Endothelial cell of umbilical vein (primary cell): ENCODE data around the gene PRDM16. TPM values are rescaled to one million over a fixed set of nuclear protein-coding genes. Genes with fewer than 3 reads are reported as not detected.

Experiments
- BruUV-seq: library from RNA; stranded (reverse); fragments of 400-500 nt; replicated peaks from 2 replicates; lab custom pipeline; 2021; lab: Mats Ljungman, UMichigan
- CTCF ChIA-PET: fragments of 300-600, 350-600 bp; sonication (Branson Sonifier 250); formaldehyde crosslinking; loops from one replicate; lab custom pipeline; 2021; ENCODE audit warnings: antibody characterized with exemption, inconsistent platforms; lab: Charles Lee
- POLR2A ChIA-PET: fragments of 300-600, 350-600 bp; sonication (Branson Sonifier 250); formaldehyde crosslinking; loops from one replicate; lab custom pipeline; 2021; ENCODE audit warnings: antibody characterized with exemption, inconsistent platforms; lab: Charles Lee
- DNase-seq: peaks from one replicate; pipeline ENCODE4 v3.0.0-alpha.2; 2011; ENCODE audit warnings: low read depth, low spot score
- FAIRE-seq: peaks from 2 replicates; lab custom pipeline; 2011; peaks lifted over from hg19 to GRCh38; lab: Jason Lieb, UNC
- H2AFZ ChIP-seq: 2 replicates; pipeline ENCODE4 v1.6.0; 2012; ENCODE audit warnings: low read depth, low read length, control low read depth, inconsistent platforms
- H3K27ac ChIP-seq: 2 replicates; pipeline ENCODE4 v1.5.1; 2011; ENCODE audit warnings: low read depth, mild to moderate bottlenecking, control low read depth, low read length, moderate library complexity; ENCODE audit not compliant: insufficient read depth
- H3K27me3 ChIP-seq, 2 experiments: 2 replicates each; pipeline versions ENCODE4 v1.6.0 to v1.6.1; 2011; ENCODE audit warnings: low read length in 2 of 2, mixed read lengths in 1 of 2; ENCODE audit not compliant: control insufficient read depth in 2 of 2, insufficient read depth in 2 of 2
- H3K36me3 ChIP-seq, 2 experiments: 2 replicates in 1 of 2; 3 replicates in 1 of 2; pipeline ENCODE4 v1.5.1; 2011; ENCODE audit warnings: low read length in 2 of 2, mild to moderate bottlenecking in 1 of 2, moderate library complexity in 1 of 2; ENCODE audit not compliant: control insufficient read depth in 2 of 2, insufficient read depth in 2 of 2; ENCODE audit errors: extremely low read depth in 1 of 2
- H3K4me1 ChIP-seq: 3 replicates; pipeline ENCODE4 v1.5.1; 2011; ENCODE audit warnings: mild to moderate bottlenecking, low read length; ENCODE audit not compliant: control insufficient read depth, insufficient read depth; ENCODE audit errors: extremely low read depth
- H3K4me2 ChIP-seq: 2 replicates; pipeline ENCODE4 v1.6.1; 2011; ENCODE audit warnings: low read length, control low read depth, mixed read lengths; ENCODE audit not compliant: insufficient read depth
- H3K4me3 ChIP-seq, 3 experiments: fragments of 200-600 bp in 1 of 3; sonication (generic), shearing (Covaris generic) in 1 of 3; replicated peaks in 1 of 3; 2 replicates each; pipeline ENCODE4 v1.5.1; 2011 to 2016; ENCODE audit warnings: control low read depth in 3 of 3, low read length in 3 of 3, mild to moderate bottlenecking in 2 of 3, inconsistent platforms in 1 of 3, low read depth in 1 of 3, moderate library complexity in 1 of 3; ENCODE audit not compliant: insufficient read depth in 1 of 3
- H3K79me2 ChIP-seq: 2 replicates; pipeline ENCODE4 v1.6.0; 2012; ENCODE audit warnings: low read length, inconsistent platforms; ENCODE audit not compliant: control insufficient read depth, insufficient read depth
- H3K9ac ChIP-seq: replicated peaks from 2 replicates; pipeline ENCODE3; 2011; ENCODE audit warnings: low read length, control low read depth; ENCODE audit not compliant: insufficient read depth; ENCODE audit errors: extremely low read depth
- H3K9me1 ChIP-seq: replicated peaks from 3 replicates; pipeline ENCODE4 v1.6.0; 2011; ENCODE audit warnings: mild to moderate bottlenecking, low read length; ENCODE audit not compliant: control insufficient read depth, insufficient read depth; ENCODE audit errors: extremely low read depth
- H3K9me3 ChIP-seq: replicated peaks from 2 replicates; pipeline ENCODE4 v1.5.1; 2012; ENCODE audit warnings: low read length, inconsistent platforms; ENCODE audit not compliant: control insufficient read depth, insufficient read depth
- H4K20me1 ChIP-seq: replicated peaks from 2 replicates; pipeline ENCODE3; 2011; ENCODE audit warnings: mild to moderate bottlenecking, low read length; ENCODE audit not compliant: control insufficient read depth, insufficient read depth; ENCODE audit errors: extremely low read depth
- EZH2 ChIP-seq: IDR thresholded peaks from 2 replicates; pipeline ENCODE4 v1.6.1; 2012; ENCODE audit warnings: borderline replicate concordance, low read depth, mild to moderate bottlenecking, moderate library complexity, low read length, inconsistent platforms; ENCODE audit not compliant: severe bottlenecking
- FOS ChIP-seq: IDR thresholded peaks from 2 replicates; pipeline ENCODE4 v1.6.1; 2011; ENCODE audit warnings: mild to moderate bottlenecking, low read length, moderate library complexity, borderline replicate concordance; ENCODE audit not compliant: insufficient read depth
- GATA2 ChIP-seq: IDR thresholded peaks from 2 replicates; pipeline ENCODE4 v1.7.0; 2011; ENCODE audit warnings: low read depth, mild to moderate bottlenecking, moderate library complexity, mixed read lengths, low read length; ENCODE audit not compliant: insufficient read length, insufficient read depth
- JUN ChIP-seq: IDR thresholded peaks from 2 replicates; pipeline ENCODE4 v1.6.1; 2011; ENCODE audit warnings: borderline replicate concordance, low read depth; ENCODE audit not compliant: insufficient read length, insufficient read depth
- MAX ChIP-seq: IDR thresholded peaks from 2 replicates; pipeline ENCODE4 v1.6.1; 2011; ENCODE audit not compliant: insufficient read depth, insufficient read length
- MYC ChIP-seq: IDR thresholded peaks from one replicate; pipeline ENCODE4 v1.6.1; 2011; ENCODE audit warnings: mild to moderate bottlenecking, low read depth, low read length
- POLR2A ChIP-seq: IDR thresholded peaks from 2 replicates; pipeline ENCODE4 v1.6.1; 2012; ENCODE audit warnings: low read depth, mild to moderate bottlenecking, control low read depth, low read length
- POLR2AphosphoS5 ChIP-seq: IDR thresholded peaks from 2 replicates; pipeline ENCODE4 v1.6.1; 2012; ENCODE audit warnings: low read depth, mild to moderate bottlenecking, control low read depth, low read length, moderate library complexity; ENCODE audit not compliant: insufficient read depth
- dilution Hi-C: fragments of 300-500 bp; cut with MboI; formaldehyde crosslinking; loops from one replicate; pipeline ENCODE4 v1.15.0; 2019; ENCODE audit warnings: low sequenced_read_pairs; ENCODE audit not compliant: extremely low pct_ligation_motif_present
- intact Hi-C: fragments of 100-400 bp; cut with micrococcal nuclease; formaldehyde crosslinking; loops from one replicate; pipeline ENCODE4 v1.10.0; 2022
- polyA plus RNA-seq, 4 experiments: library from polyadenylated mRNA; depleted of rRNA in 3 of 4; stranded (reverse) in 3 of 4; unstranded in 1 of 4; fragments of >200 nt; gene quantifications; 2 replicates each; pipeline versions ENCODE4 v1.2.1 to v1.2.3, GENCODE V29; 2011 to 2012; ENCODE audit warnings: missing spikeins in 1 of 4
- total RNA-seq: library from RNA; stranded (reverse); gene quantifications from 2 replicates; pipeline ENCODE4 v1.2.3, GENCODE V29; 2021
- TF ChIP-seq, protein P1 (sequence below), 2 donors: IDR thresholded peaks; 1 replicate in 1 of 2; 2 replicates in 1 of 2; pipeline ENCODE4 v1.5.1; 2011; ENCODE audit warnings: low read length in 2 of 2, mild to moderate bottlenecking in 2 of 2, moderate library complexity in 2 of 2, control low read depth in 1 of 2, inconsistent platforms in 1 of 2, low read depth in 1 of 2; ENCODE audit not compliant: insufficient read depth in 1 of 2; ENCODE audit errors: extremely low read depth in 1 of 2

The PRDM16 gene
- total and polyA plus RNA-seq, 2 donors (not counting 3 experiments of a cell fraction or from before 2014, with no cell fraction given): not detected

- dilution Hi-C loops: no loop called here
These were observed 302.1 kb downstream of the PRDM16 start for GRCh38 chr1:3370856-3371703.

More at GRCh38 chr1:3370856-3371703, 302.1 kb downstream of the PRDM16 start:
- intact Hi-C loops: no loop called here
- Histone ChIP-seq H3K9me3 (no peaks in the 10 kb centered on the region), H3K9ac (no peak overlapping the region), H3K36me3 (no peaks in the 10 kb centered on the region), H3K4me2 (no peak overlapping the region), H3K27ac (no peak overlapping the region), H3K27me3 (no peaks in the 10 kb centered on the region), H3K9me1 (no peaks in the 10 kb centered on the region), H3K4me1 (no peaks in the 10 kb centered on the region), H4K20me1 (no peaks in the 10 kb centered on the region), H2AFZ (no peak overlapping the region), H3K4me3 (no peak overlapping the region), H3K79me2 (no peaks in the 10 kb centered on the region)
- DNase-seq (no peak), FAIRE-seq (no peak)
- CTCF ChIA-PET: no interaction called here
- POLR2A ChIA-PET: no interaction called here
- TF ChIP-seq, protein P1, sequence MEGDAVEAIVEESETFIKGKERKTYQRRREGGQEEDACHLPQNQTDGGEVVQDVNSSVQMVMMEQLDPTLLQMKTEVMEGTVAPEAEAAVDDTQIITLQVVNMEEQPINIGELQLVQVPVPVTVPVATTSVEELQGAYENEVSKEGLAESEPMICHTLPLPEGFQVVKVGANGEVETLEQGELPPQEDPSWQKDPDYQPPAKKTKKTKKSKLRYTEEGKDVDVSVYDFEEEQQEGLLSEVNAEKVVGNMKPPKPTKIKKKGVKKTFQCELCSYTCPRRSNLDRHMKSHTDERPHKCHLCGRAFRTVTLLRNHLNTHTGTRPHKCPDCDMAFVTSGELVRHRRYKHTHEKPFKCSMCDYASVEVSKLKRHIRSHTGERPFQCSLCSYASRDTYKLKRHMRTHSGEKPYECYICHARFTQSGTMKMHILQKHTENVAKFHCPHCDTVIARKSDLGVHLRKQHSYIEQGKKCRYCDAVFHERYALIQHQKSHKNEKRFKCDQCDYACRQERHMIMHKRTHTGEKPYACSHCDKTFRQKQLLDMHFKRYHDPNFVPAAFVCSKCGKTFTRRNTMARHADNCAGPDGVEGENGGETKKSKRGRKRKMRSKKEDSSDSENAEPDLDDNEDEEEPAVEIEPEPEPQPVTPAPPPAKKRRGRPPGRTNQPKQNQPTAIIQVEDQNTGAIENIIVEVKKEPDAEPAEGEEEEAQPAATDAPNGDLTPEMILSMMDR (IDR thresholded peaks at IDR 0.05; ENCODE audit: extremely low read depth in 1 of 2, insufficient read depth in 1 of 2, low read depth in 1 of 2, low read length in 2 of 2): no peak
- TF ChIP-seq MAX: no peak
- TF ChIP-seq JUN: no peak
- no peak for TF ChIP-seq FOS
- TF ChIP-seq EZH2: no peak
- no peak for TF ChIP-seq GATA2
- TF ChIP-seq POLR2A: no peak
- no peak for TF ChIP-seq POLR2AphosphoS5
- no peak for TF ChIP-seq MYC
- no TSS peak for BruUV-seq
